ENCODE measurements around the gene CDKN2AIPNL. TPM values are rescaled to one million over a fixed set of nuclear protein-coding genes. Genes with fewer than 3 reads are reported as not detected.

Gene CDKN2AIPNL
- polyA plus RNA-seq, 1 of the 3 experiments (the other 2 are of a cell fraction) = 23.3 TPM

- TF ChIP-seq, protein P1, sequence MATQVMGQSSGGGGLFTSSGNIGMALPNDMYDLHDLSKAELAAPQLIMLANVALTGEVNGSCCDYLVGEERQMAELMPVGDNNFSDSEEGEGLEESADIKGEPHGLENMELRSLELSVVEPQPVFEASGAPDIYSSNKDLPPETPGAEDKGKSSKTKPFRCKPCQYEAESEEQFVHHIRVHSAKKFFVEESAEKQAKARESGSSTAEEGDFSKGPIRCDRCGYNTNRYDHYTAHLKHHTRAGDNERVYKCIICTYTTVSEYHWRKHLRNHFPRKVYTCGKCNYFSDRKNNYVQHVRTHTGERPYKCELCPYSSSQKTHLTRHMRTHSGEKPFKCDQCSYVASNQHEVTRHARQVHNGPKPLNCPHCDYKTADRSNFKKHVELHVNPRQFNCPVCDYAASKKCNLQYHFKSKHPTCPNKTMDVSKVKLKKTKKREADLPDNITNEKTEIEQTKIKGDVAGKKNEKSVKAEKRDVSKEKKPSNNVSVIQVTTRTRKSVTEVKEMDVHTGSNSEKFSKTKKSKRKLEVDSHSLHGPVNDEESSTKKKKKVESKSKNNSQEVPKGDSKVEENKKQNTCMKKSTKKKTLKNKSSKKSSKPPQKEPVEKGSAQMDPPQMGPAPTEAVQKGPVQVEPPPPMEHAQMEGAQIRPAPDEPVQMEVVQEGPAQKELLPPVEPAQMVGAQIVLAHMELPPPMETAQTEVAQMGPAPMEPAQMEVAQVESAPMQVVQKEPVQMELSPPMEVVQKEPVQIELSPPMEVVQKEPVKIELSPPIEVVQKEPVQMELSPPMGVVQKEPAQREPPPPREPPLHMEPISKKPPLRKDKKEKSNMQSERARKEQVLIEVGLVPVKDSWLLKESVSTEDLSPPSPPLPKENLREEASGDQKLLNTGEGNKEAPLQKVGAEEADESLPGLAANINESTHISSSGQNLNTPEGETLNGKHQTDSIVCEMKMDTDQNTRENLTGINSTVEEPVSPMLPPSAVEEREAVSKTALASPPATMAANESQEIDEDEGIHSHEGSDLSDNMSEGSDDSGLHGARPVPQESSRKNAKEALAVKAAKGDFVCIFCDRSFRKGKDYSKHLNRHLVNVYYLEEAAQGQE (IDR thresholded peaks at IDR 0.05; ENCODE audit: low read depth, low read length) = no peak
- TF ChIP-seq USF1 (IDR thresholded peaks at IDR 0.05; ENCODE audit: borderline replicate concordance, low read depth) (no peak), TAF1 (IDR thresholded peaks at IDR 0.05; ENCODE audit: borderline replicate concordance, low read depth, low read length) (no peak), MXI1 (IDR thresholded peaks at IDR 0.05; ENCODE audit: low read depth, low read length) (no peak), GABPA (IDR thresholded peaks at IDR 0.05; ENCODE audit: low read depth) (no peak), RCOR1 (IDR thresholded peaks at IDR 0.05; ENCODE audit: low read length) (no peak), EZH2phosphoT487 (IDR thresholded peaks at IDR 0.05; ENCODE audit: borderline replicate concordance, low read depth) (no peak), RAD21 (IDR thresholded peaks at IDR 0.05; ENCODE audit: low read length) (no peak), NRF1 (IDR thresholded peaks at IDR 0.05; ENCODE audit: low read depth, low read length) (no peak), ELF1 (IDR thresholded peaks at IDR 0.05) (no peak)
- TF ChIP-seq, protein P2, sequence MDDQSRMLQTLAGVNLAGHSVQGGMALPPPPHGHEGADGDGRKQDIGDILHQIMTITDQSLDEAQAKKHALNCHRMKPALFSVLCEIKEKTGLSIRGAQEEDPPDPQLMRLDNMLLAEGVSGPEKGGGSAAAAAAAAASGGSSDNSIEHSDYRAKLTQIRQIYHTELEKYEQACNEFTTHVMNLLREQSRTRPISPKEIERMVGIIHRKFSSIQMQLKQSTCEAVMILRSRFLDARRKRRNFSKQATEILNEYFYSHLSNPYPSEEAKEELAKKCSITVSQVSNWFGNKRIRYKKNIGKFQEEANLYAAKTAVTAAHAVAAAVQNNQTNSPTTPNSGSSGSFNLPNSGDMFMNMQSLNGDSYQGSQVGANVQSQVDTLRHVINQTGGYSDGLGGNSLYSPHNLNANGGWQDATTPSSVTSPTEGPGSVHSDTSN (IDR thresholded peaks at IDR 0.05) = no peak
These were observed 21.1 kb upstream of the CDKN2AIPNL start (continued) for GRCh38 chr5:134432677-134433359.

GRCh38 chr5:134432174-134432573 lies 20.5 kb upstream of the CDKN2AIPNL start:
- POLR2A ChIA-PET = no interaction called here
- H3K9me2 ChIP-seq = no peaks in the 10 kb centered on the region
- H4K20me1 ChIP-seq (ENCODE audit: insufficient read depth) = no peaks in the 10 kb centered on the region
- no peaks in the 10 kb centered on the region for H3K27me3 ChIP-seq (ENCODE audit: insufficient read depth)
- H3K4me2 ChIP-seq = no peak overlapping the region
- CTCF ChIA-PET = interaction anchor here (1.5 kb wide), 1 partner anchor 21 kb away, joined by 5 read pairs; the partner anchor contains the start of gene CDKN2AIPNL
- DNase-seq = no peak
- peaks cover 9 to 16% of the 10 kb centered on the region in 2 experiments; a peak in 3 of 4 replicates for H3K4me1 ChIP-seq (ENCODE audit: control insufficient read depth in 1 of 2, insufficient read depth in 2 of 2, low read depth in 1 of 2, low read length in 1 of 2)
- H3K4me3 ChIP-seq (ENCODE audit: low read depth in 2 of 2, low read length in 1 of 2) = no peak overlapping the region
- H3K9me3 ChIP-seq = no peaks in the 10 kb centered on the region
- no peaks in the 10 kb centered on the region for H3K79me2 ChIP-seq (ENCODE audit: insufficient read depth)
- no peak overlapping the region for H3K9ac ChIP-seq
- no peak overlapping the region for H3K27ac ChIP-seq (ENCODE audit: low read depth in 2 of 2, low read length in 1 of 2)
- no peaks in the 10 kb centered on the region for H3K36me3 ChIP-seq (replicated peaks in 1 of 2; ENCODE audit: control insufficient read depth in 1 of 2, insufficient read depth in 2 of 2, low read length in 1 of 2)
- TF ChIP-seq GATA2 (CRISPR knock-in tag; IDR thresholded peaks at IDR 0.05) (no peak), FOXJ3 (CRISPR knock-in tag; IDR thresholded peaks at IDR 0.05) (no peak), TEAD4 (IDR thresholded peaks at IDR 0.05; ENCODE audit: borderline replicate concordance, insufficient read depth) (no peak), EZH2phosphoT487 (IDR thresholded peaks at IDR 0.05; ENCODE audit: borderline replicate concordance, low read depth) (no peak), EP300 (IDR thresholded peaks at IDR 0.05; ENCODE audit: borderline replicate concordance in 1 of 2, low read depth in 1 of 2, low read length in 1 of 2) (no peak), JUND (IDR thresholded peaks at IDR 0.05) (no peak), IRF3 (IDR thresholded peaks at IDR 0.05; ENCODE audit: low read depth, low read length) (no peak), SMC3 (IDR thresholded peaks at IDR 0.05; ENCODE audit: low read depth, low read length) (no peak)
- H3F3A ChIP-seq (replicated peaks; ENCODE audit: insufficient read depth) = peaks cover 19% of the 10 kb centered on the region
- 89% methylated on average over 4 of the region's 4 CpGs for WGBS (ENCODE audit: low lambda C conversion rate)
- no peak overlapping the region for H2AFZ ChIP-seq (ENCODE audit: low read depth)

All from SK-N-SH (cell line).